CD4-positive, alpha-beta T cell treated with Interleukin-15 for 1 hour (primary cell): ENCODE data around the gene OR51I1.

Experiments
- DNase-seq: peaks from one replicate; pipeline ENCODE4 v3.0.0-alpha.2; 2020

The OR51I1 gene

GRCh38 chr11:5441414-5441813 lies at the start of gene OR51I1:
Gene OR51I1, minus strand, starts transcription at chr11:5441514. Its CDS starts 0 bp downstream, at chr11:5441514.
- no peak for DNase-seq

- DNase-seq: no peak
Measured at GRCh38 chr11:5489576-5490357, 48.5 kb upstream of the OR51I1 start.

GRCh38 chr11:5488798-5489399 lies 47.6 kb upstream of the OR51I1 start:
- DNase-seq: no peak

- no peak for DNase-seq
Measured at GRCh38 chr11:5488385-5488784, 47.1 kb upstream of the OR51I1 start, which contains the start of gene OR52D1. Gene OR52D1, plus strand, starts transcription at chr11:5488685. Its CDS starts 22 bp downstream, at chr11:5488707.

- no peak for DNase-seq
Measured at GRCh38 chr11:5486421-5486820, 45.1 kb upstream of the OR51I1 start.

- DNase-seq: no peak
Measured at GRCh38 chr11:5486003-5486402, 44.7 kb upstream of the OR51I1 start.

GRCh38 chr11:5476186-5476819 lies 35.0 kb upstream of the OR51I1 start:
- peak; percentile 22 for DNase-seq

- DNase-seq: no peak
Measured at GRCh38 chr11:5473921-5474320, 32.6 kb upstream of the OR51I1 start.

- DNase-seq: no peak
Measured at GRCh38 chr11:5467527-5467926, 26.2 kb upstream of the OR51I1 start.

- no peak for DNase-seq
Measured at GRCh38 chr11:5460983-5461621, 19.8 kb upstream of the OR51I1 start.

GRCh38 chr11:5449432-5449831 lies 8.1 kb upstream of the OR51I1 start:
- no peak for DNase-seq

- DNase-seq: no peak
Measured at GRCh38 chr11:5449023-5449422, 7.7 kb upstream of the OR51I1 start, which contains the start of gene OR51I2. Gene OR51I2, plus strand, starts transcription at chr11:5449323. Its CDS starts 4,166 bp downstream, at chr11:5453489.

- no peak for DNase-seq
Measured at GRCh38 chr11:5443835-5444393, 2.6 kb upstream of the OR51I1 start.

GRCh38 chr11:5423131-5423530 lies 18.2 kb downstream of the OR51I1 start:
- no peak for DNase-seq

- no peak for DNase-seq
Measured at GRCh38 chr11:5421811-5422210, 19.5 kb downstream of the OR51I1 start, which contains the start of gene OR51Q1. Gene OR51Q1, plus strand, starts transcription at chr11:5422111. Its CDS starts 90 bp downstream, at chr11:5422201.

GRCh38 chr11:5420993-5421392 lies 20.3 kb downstream of the OR51I1 start:
- no peak for DNase-seq

- no peak for DNase-seq
Measured at GRCh38 chr11:5405173-5405572, 36.1 kb downstream of the OR51I1 start.

- no peak for DNase-seq
Measured at GRCh38 chr11:5398936-5399335, 42.4 kb downstream of the OR51I1 start.

GRCh38 chr11:5394091-5394490 lies 47.2 kb downstream of the OR51I1 start:
- DNase-seq: no peak
